DND-41 (cell line): Measurements from ENCODE around the gene GALNT6.
A peak's percentile ranks its signal among the peaks of the same experiment; 100 is the strongest.
"Not testable (repeated sequence)": the region's sequence is repeated elsewhere in the genome, so short reads cannot be mapped to it uniquely, and the experiment has no call there.

Experiments
- ATAC-seq: fragments of 200-7000 bp; cut with Tn5 transposase; 3 replicates; pipeline ENCODE4 v1.9.1; 2021; ENCODE audit warnings: low read depth; ENCODE audit not compliant: insufficient read depth
- DNase-seq: peaks from one replicate; pipeline ENCODE4 v3.0.0-alpha.2; 2020
- H2AFZ ChIP-seq: 2 replicates; pipeline ENCODE4 v1.6.0; 2012; ENCODE audit warnings: low read depth, low read length
- H3K27ac ChIP-seq: 2 replicates; pipeline ENCODE4 v1.5.1; 2012; ENCODE audit warnings: low read length, inconsistent platforms
- H3K27me3 ChIP-seq: fragments of 200-600 bp; sonication (generic); 2 replicates; pipeline ENCODE4 v1.6.0; 2012; ENCODE audit warnings: low read length, mild to moderate bottlenecking, inconsistent platforms; ENCODE audit not compliant: insufficient read depth, poor library complexity
- H3K36me3 ChIP-seq: 2 replicates; pipeline ENCODE4 v1.5.1; 2012; ENCODE audit warnings: low read length, inconsistent platforms; ENCODE audit not compliant: insufficient read depth
- H3K4me1 ChIP-seq: 2 replicates; pipeline ENCODE4 v1.5.1; 2012; ENCODE audit warnings: mild to moderate bottlenecking, low read length; ENCODE audit not compliant: insufficient read depth
- H3K4me2 ChIP-seq: 2 replicates; pipeline ENCODE4 v1.6.0; 2012; ENCODE audit warnings: mild to moderate bottlenecking, moderate library complexity, low read length, inconsistent platforms; ENCODE audit not compliant: insufficient read depth
- H3K4me3 ChIP-seq, 2 experiments: fragments of 200-600 bp in 1 of 2; shearing (Covaris generic) in 1 of 2; 2 replicates each; pipeline ENCODE4 v1.5.1; 2012 to 2016; ENCODE audit warnings: inconsistent platforms in 2 of 2, low read length in 2 of 2, mild to moderate bottlenecking in 2 of 2, low read depth in 1 of 2, moderate library complexity in 1 of 2
- H3K79me2 ChIP-seq: 2 replicates; pipeline ENCODE4 v1.6.0; 2012; ENCODE audit warnings: low read length, inconsistent platforms; ENCODE audit not compliant: insufficient read depth
- H3K9ac ChIP-seq: 2 replicates; pipeline ENCODE4 v1.6.0; 2012; ENCODE audit warnings: low read depth, mild to moderate bottlenecking, inconsistent platforms, low read length, moderate library complexity
- H3K9me3 ChIP-seq: 2 replicates; pipeline ENCODE4 v1.5.1; 2012; ENCODE audit warnings: low read length, moderate library complexity, mild to moderate bottlenecking, inconsistent platforms; ENCODE audit not compliant: insufficient read depth, severe bottlenecking
- H4K20me1 ChIP-seq: 2 replicates; pipeline ENCODE4 v1.6.0; 2012; ENCODE audit warnings: low read length; ENCODE audit not compliant: insufficient read depth
- CTCF ChIP-seq: IDR thresholded peaks from 2 replicates; pipeline ENCODE4 v1.5.1; 2012; ENCODE audit warnings: borderline replicate concordance, low read length, moderate library complexity, mild to moderate bottlenecking; ENCODE audit not compliant: poor library complexity, severe bottlenecking; ENCODE audit errors: extremely low read depth
- EZH2 ChIP-seq: IDR thresholded peaks from 3 replicates; pipeline ENCODE4 v1.6.1; 2012; ENCODE audit warnings: borderline replicate concordance, low read depth, mild to moderate bottlenecking, moderate library complexity, low read length, inconsistent platforms; ENCODE audit not compliant: severe bottlenecking

The GALNT6 gene

GRCh38 chr12:51341251-51342007 is 49.8 kb downstream of the GALNT6 start:
- peak overlapping the region; percentile 52; the same call in 1 of the 2 replicates for H3K27ac ChIP-seq
- peak overlapping the region; percentile 64 for H3K4me2 ChIP-seq
- H3K4me3 ChIP-seq = peak overlapping the region in 1 of 2 experiments; percentile 38; a peak in 2 of 4 replicates
- TF ChIP-seq CTCF = peak; percentile 100
- TF ChIP-seq EZH2 = no peak
- no peaks in the 10 kb centered on the region for H3K36me3 ChIP-seq
- H4K20me1 ChIP-seq = no peaks in the 10 kb centered on the region
- no peaks in the 10 kb centered on the region for H3K9me3 ChIP-seq
- no peaks in the 10 kb centered on the region for H3K79me2 ChIP-seq
- peaks cover 10% of the 10 kb centered on the region for H3K4me1 ChIP-seq
- DNase-seq (peak; percentile 84), ATAC-seq (peak; percentile 93)
- peak overlapping the region; percentile 85 for H2AFZ ChIP-seq
- peak overlapping the region; percentile 44 for H3K9ac ChIP-seq
- H3K27me3 ChIP-seq = no peaks in the 10 kb centered on the region

DNA sequence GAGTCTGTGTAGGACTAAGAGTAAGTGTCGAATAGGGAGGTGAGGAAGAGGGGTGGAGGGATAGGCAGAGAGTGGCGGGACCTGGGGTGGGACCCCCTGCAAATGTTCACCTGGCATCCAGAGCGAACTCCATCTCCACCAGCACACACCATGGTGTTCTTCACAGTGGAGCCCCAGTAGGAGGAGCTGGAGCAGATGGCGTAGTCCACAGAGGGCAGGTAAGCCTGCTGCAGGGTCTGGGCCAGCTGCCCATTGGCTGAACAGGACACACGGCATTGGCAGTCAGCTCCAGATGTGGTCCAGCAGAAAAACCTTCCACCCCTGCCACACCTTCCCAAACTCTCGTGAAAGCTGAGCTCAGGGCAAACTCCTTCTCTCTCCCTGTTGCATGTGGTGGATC is 51.5 kb downstream of the GALNT6 start:
- Histone ChIP-seq H3K4me2 (no peak overlapping the region), H2AFZ (no peak overlapping the region)

GRCh38 chr12:51337336-51337735 is 53.9 kb downstream of the GALNT6 start:
- not testable (repeated sequence) for H3K27me3 ChIP-seq, H3K27ac ChIP-seq, H3K79me2 ChIP-seq, H2AFZ ChIP-seq, ATAC-seq, DNase-seq, H3K4me1 ChIP-seq, H3K36me3 ChIP-seq, H3K9me3 ChIP-seq, H4K20me1 ChIP-seq, H3K4me3 ChIP-seq, H3K4me2 ChIP-seq, H3K9ac ChIP-seq

More for the DNA sequence above, 51.5 kb downstream of the GALNT6 start:
- H3K79me2 ChIP-seq = no peaks in the 10 kb centered on the region
- H3K4me3 ChIP-seq = no peak overlapping the region
- H3K27ac ChIP-seq = no peak overlapping the region
- no peaks in the 10 kb centered on the region for H3K9me3 ChIP-seq
- H4K20me1 ChIP-seq = no peaks in the 10 kb centered on the region
- no peak overlapping the region for H3K9ac ChIP-seq
- H3K36me3 ChIP-seq = no peaks in the 10 kb centered on the region
- no peaks in the 10 kb centered on the region for H3K27me3 ChIP-seq
- DNase-seq (no peak), ATAC-seq (no peak)
- no peak for TF ChIP-seq EZH2
- no peak for TF ChIP-seq CTCF
- peaks cover 10% of the 10 kb centered on the region for H3K4me1 ChIP-seq

- ATAC-seq (no peak), DNase-seq (no peak)
- H3K9ac ChIP-seq = no peak overlapping the region
- TF ChIP-seq CTCF = no peak
- TF ChIP-seq EZH2 = no peak
- no peaks in the 10 kb centered on the region for H3K9me3 ChIP-seq
- no peak overlapping the region for H3K4me2 ChIP-seq
- H3K36me3 ChIP-seq = no peaks in the 10 kb centered on the region
- H3K4me3 ChIP-seq = no peak overlapping the region
- no peak overlapping the region for H3K27ac ChIP-seq
- H3K4me1 ChIP-seq = peaks cover under 1% of the 10 kb centered on the region
- H4K20me1 ChIP-seq = no peaks in the 10 kb centered on the region
- H3K27me3 ChIP-seq = no peaks in the 10 kb centered on the region
- H3K79me2 ChIP-seq = no peaks in the 10 kb centered on the region
- no peak overlapping the region for H2AFZ ChIP-seq
Measured at GRCh38 chr12:51335931-51336330, 55.3 kb downstream of the GALNT6 start.
